Caco-2 (cell line): ENCODE results near the gene BIRC3. TPM values are rescaled to one million over a fixed set of nuclear protein-coding genes. Genes with fewer than 3 reads are reported as not detected.

ENCODE experiments used
- BruUV-seq: library from RNA; stranded (reverse); fragments of 400-500 nt; replicated peaks from 2 replicates; lab custom pipeline; 2021; lab: Mats Ljungman, UMichigan
- CTCF ChIA-PET: fragments of 300-600 bp; sonication (Branson Sonifier 250); formaldehyde crosslinking; loops from one replicate; lab custom pipeline; 2022; ENCODE audit warnings: antibody characterized with exemption; lab: Charles Lee
- POLR2A ChIA-PET: fragments of 300-600 bp; sonication (Branson Sonifier 250); formaldehyde crosslinking; loops from one replicate; lab custom pipeline; 2022; ENCODE audit warnings: antibody characterized with exemption; lab: Charles Lee
- DNase-seq, 2 experiments: peaks; one replicate each; pipeline versions ENCODE4 v3.0.0 to v3.0.0-alpha.2; 2020 to 2022
- H3K27me3 ChIP-seq: replicated peaks from 2 replicates; pipeline ENCODE4 v1.6.0; 2011; ENCODE audit warnings: low read length; ENCODE audit not compliant: control insufficient read depth, insufficient read depth
- H3K36me3 ChIP-seq: 2 replicates; pipeline ENCODE4 v1.5.1; 2011; ENCODE audit warnings: low read length; ENCODE audit not compliant: control insufficient read depth, insufficient read depth
- H3K4me1 ChIP-seq: fragments of 250-450 bp; sonication (Bioruptor Pico); 2 replicates; pipeline ENCODE4 v1.5.1; 2020; ENCODE audit warnings: mild to moderate bottlenecking
- H3K4me3 ChIP-seq: 2 replicates; pipeline ENCODE4 v1.5.1; 2011; ENCODE audit warnings: low read depth, mild to moderate bottlenecking, control low read depth, low read length
- H3K9me3 ChIP-seq: fragments of 250-450 bp; sonication (Bioruptor Pico); 2 replicates; pipeline ENCODE4 v1.5.1; 2020; ENCODE audit warnings: mild to moderate bottlenecking, moderate library complexity
- H3K27ac Mint-ChIP-seq: one replicate; pipeline ENCODE4 v1.8.0; 2022; ENCODE audit warnings: mixed read lengths; ENCODE audit not compliant: unreplicated experiment
- H3K27me3 Mint-ChIP-seq: one replicate; pipeline ENCODE4 v1.8.0; 2022; ENCODE audit warnings: mixed read lengths; ENCODE audit not compliant: insufficient read depth, unreplicated experiment
- H3K36me3 Mint-ChIP-seq: one replicate; pipeline ENCODE4 v1.8.0; 2022; ENCODE audit warnings: mild to moderate bottlenecking, mixed read lengths; ENCODE audit not compliant: insufficient read depth, unreplicated experiment
- H3K4me1 Mint-ChIP-seq: one replicate; pipeline ENCODE4 v1.8.0; 2022; ENCODE audit warnings: low read depth, mixed read lengths; ENCODE audit not compliant: unreplicated experiment
- H3K4me3 Mint-ChIP-seq: one replicate; pipeline ENCODE4 v1.8.0; 2022; ENCODE audit warnings: mild to moderate bottlenecking, moderate library complexity, mixed read lengths; ENCODE audit not compliant: unreplicated experiment
- H3K9me3 Mint-ChIP-seq: one replicate; pipeline ENCODE4 v1.8.0; 2022; ENCODE audit warnings: mixed read lengths; ENCODE audit not compliant: unreplicated experiment
- CTCF ChIP-seq, 2 experiments: fragments of 200-600 bp in 1 of 2; IDR thresholded peaks; 1 replicate in 1 of 2; 2 replicates in 1 of 2; pipeline versions ENCODE4 v1.5.1 to v1.8.0; 2011 to 2022; ENCODE audit warnings: antibody characterized with exemption in 1 of 2, control low read depth in 1 of 2, inconsistent platforms in 1 of 2, low read depth in 1 of 2, low read length in 1 of 2, mild to moderate bottlenecking in 1 of 2, moderate library complexity in 1 of 2; ENCODE audit not compliant: insufficient read depth in 1 of 2, severe bottlenecking in 1 of 2, unreplicated experiment in 1 of 2
- intact Hi-C: fragments of 100-400 bp; cut with micrococcal nuclease; formaldehyde crosslinking; loops from one replicate; pipeline ENCODE4 v1.10.0; 2022; ENCODE audit not compliant: unreplicated experiment
- total RNA-seq: library from RNA; stranded (reverse); gene quantifications from 2 replicates; pipeline ENCODE4 v1.2.3, GENCODE V29; 2022

Gene BIRC3
- total RNA-seq, 1 experiment from 2014 or later = 1.4 TPM

- H3K36me3 ChIP-seq = peaks cover 9% of the 10 kb centered on the region; the same call in 1 of the 2 replicates
- no peaks in the 10 kb centered on the region for H3K27me3 Mint-ChIP-seq
- H3K4me1 ChIP-seq = peaks cover 42% of the 10 kb centered on the region
- no peaks in the 10 kb centered on the region for H3K9me3 Mint-ChIP-seq
- BruUV-seq = no TSS peak
- peaks cover 28% of the 10 kb centered on the region for H3K36me3 Mint-ChIP-seq
- intact Hi-C loops = no loop called here
- no peak overlapping the region for H3K27ac Mint-ChIP-seq
- H3K4me3 Mint-ChIP-seq = no peak overlapping the region
- no peak for DNase-seq
- no peak for TF ChIP-seq CTCF (IDR thresholded peaks at IDR 0.05; ENCODE audit: insufficient read depth in 1 of 2, low read depth in 1 of 2, low read length in 1 of 2, severe bottlenecking in 1 of 2, unreplicated experiment in 1 of 2)
- ChIA-PET POLR2A (no interaction called here), CTCF (interaction anchor here (2.2 kb wide), 1 partner anchor 8 kb away, joined by 9 read pairs; no protein-coding TSS in a partner anchor)
- H3K4me3 ChIP-seq = no peak overlapping the region
- no peaks in the 10 kb centered on the region for H3K9me3 ChIP-seq
- H3K4me1 Mint-ChIP-seq = peaks cover 36% of the 10 kb centered on the region
- H3K27me3 ChIP-seq = no peaks in the 10 kb centered on the region
These were observed 65.1 kb downstream of the BIRC3 start for GRCh38 chr11:102382384-102382783.

GRCh38 chr11:102383839-102384238, 66.6 kb downstream of the BIRC3 start:
- CTCF ChIA-PET = interaction anchor here (0.6 kb wide), 1 partner anchor 44 kb away, joined by 3 read pairs; no protein-coding TSS in a partner anchor
- peaks cover 42% of the 10 kb centered on the region for H3K4me1 Mint-ChIP-seq
- peaks cover 26% of the 10 kb centered on the region for H3K36me3 Mint-ChIP-seq
- BruUV-seq = no TSS peak
- intact Hi-C loops = no loop called here
- peak overlapping the region; percentile 28 for H3K27ac Mint-ChIP-seq
- no peaks in the 10 kb centered on the region for H3K9me3 Mint-ChIP-seq
- POLR2A ChIA-PET = no interaction called here
- H3K4me3 ChIP-seq = no peak overlapping the region
- peaks cover 42% of the 10 kb centered on the region for H3K4me1 ChIP-seq
- TF ChIP-seq CTCF (IDR thresholded peaks at IDR 0.05; ENCODE audit: insufficient read depth in 1 of 2, low read depth in 1 of 2, low read length in 1 of 2, severe bottlenecking in 1 of 2, unreplicated experiment in 1 of 2) = no peak
- H3K4me3 Mint-ChIP-seq = no peak overlapping the region
- H3K36me3 ChIP-seq = peaks cover 7% of the 10 kb centered on the region; the same call in 1 of the 2 replicates
- no peaks in the 10 kb centered on the region for H3K27me3 Mint-ChIP-seq
- no peak for DNase-seq
- no peaks in the 10 kb centered on the region for H3K9me3 ChIP-seq
- H3K27me3 ChIP-seq = no peaks in the 10 kb centered on the region

GRCh38 chr11:102384419-102385079, 67.3 kb downstream of the BIRC3 start:
- Mint-ChIP-seq H3K27ac (peak overlapping the region; percentile 28), H3K36me3 (peaks cover 22% of the 10 kb centered on the region), H3K4me3 (peak overlapping the region; percentile 1), H3K27me3 (no peaks in the 10 kb centered on the region), H3K4me1 (peaks cover 42% of the 10 kb centered on the region), H3K9me3 (no peaks in the 10 kb centered on the region)
- ChIA-PET CTCF (interaction anchor here (0.6 kb wide), 1 partner anchor 45 kb away, joined by 3 read pairs; no protein-coding TSS in a partner anchor), POLR2A (interaction anchor here (0.5 to 0.6 kb wide), 2 partner anchors 34 to 42 kb away, joined by 3 to 5 read pairs; no protein-coding TSS in a partner anchor)
- Histone ChIP-seq H3K4me3 (no peak overlapping the region), H3K27me3 (no peaks in the 10 kb centered on the region), H3K4me1 (peaks cover 42% of the 10 kb centered on the region), H3K36me3 (peaks cover 9% of the 10 kb centered on the region; the same call in 1 of the 2 replicates), H3K9me3 (no peaks in the 10 kb centered on the region)
- no peak for TF ChIP-seq CTCF (IDR thresholded peaks at IDR 0.05; ENCODE audit: insufficient read depth in 1 of 2, low read depth in 1 of 2, low read length in 1 of 2, severe bottlenecking in 1 of 2, unreplicated experiment in 1 of 2)
- no TSS peak for BruUV-seq
- intact Hi-C loops = no loop called here
- no peak for DNase-seq
